ENCODE data around the gene CCND3.

CCND3 gene

DNA sequence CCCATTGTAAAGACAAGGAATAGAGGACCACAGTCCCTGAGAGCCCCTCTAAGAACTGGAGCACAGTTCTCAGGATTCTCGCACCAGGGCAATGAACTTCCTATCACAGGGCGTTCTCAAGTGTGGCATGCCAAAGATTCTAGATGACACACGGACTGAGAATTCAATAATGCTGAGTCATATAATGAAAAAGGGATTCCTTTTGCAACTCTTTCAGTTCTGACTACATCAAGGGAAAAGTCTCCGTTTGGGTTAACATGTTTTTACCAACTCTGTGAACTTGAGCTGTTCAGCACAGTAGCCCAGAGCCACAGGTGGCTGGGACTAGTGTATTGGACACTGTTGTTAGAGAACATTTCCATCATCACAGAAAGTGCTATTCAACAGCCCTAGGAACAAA is 24.1 kb downstream of the CCND3 start:
- DNase-seq, result no peak

GRCh38 chr6:41914869-41915530 is 26.6 kb downstream of the CCND3 start:
- no peak for DNase-seq

- DNase-seq, result no peak
These were observed 27.3 kb downstream of the CCND3 start for GRCh38 chr6:41914343-41914742.

GRCh38 chr6:41909727-41910126 is 31.9 kb downstream of the CCND3 start:
- DNase-seq, result no peak

DNA sequence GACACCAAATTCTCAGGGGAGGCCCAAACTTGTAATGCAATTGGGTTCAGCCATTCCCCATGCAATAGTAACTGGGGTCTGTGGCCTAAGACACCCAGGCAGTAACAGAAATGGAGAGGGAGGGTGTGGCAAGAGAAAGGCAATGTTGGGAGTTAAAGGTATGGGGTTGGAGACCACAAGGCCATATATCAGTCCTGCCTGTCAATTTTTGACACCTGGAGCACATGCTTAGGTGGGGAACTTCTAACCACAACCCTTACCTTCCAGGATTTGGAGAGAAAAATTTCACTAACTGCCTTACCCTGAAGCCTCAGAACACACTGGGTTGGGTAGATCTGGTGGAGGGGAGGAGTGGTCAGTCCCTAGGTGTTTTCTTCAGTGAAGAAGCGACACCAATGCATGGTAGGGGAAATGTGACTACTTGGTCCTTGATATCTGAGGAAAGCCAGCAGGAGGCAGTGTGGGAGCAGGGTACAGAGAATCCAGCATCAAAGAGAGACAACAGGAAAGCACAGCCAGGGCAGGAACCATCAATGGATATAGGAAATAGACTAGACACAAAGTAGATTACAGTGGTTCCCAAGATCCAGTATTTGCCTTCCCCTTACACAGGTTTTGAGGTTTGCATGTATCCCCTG is 39.6 kb downstream of the CCND3 start:
- DNase-seq, result no peak

GRCh38 chr6:41900861-41901260 is 40.7 kb downstream of the CCND3 start:
- DNase-seq, result no peak

DNA sequence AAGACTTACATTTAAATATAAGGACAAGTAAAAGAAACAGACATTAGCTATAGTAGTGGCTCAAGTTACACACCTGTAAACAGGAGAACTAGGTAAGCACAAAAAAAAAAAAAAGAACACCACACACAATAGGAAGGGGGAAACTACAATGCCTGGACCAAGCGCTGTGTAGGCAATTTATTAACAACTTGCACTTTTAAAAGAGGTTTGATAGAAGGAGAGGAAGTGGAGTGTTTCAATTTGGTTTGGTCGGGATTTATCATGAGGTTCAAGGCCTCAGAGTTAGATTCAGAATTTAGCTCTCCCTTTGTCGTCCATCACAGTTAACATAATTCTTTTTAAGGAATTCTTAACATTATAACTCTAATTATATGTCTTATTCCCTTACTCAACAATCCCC is 45.3 kb downstream of the CCND3 start:
- no peak for DNase-seq

DNA sequence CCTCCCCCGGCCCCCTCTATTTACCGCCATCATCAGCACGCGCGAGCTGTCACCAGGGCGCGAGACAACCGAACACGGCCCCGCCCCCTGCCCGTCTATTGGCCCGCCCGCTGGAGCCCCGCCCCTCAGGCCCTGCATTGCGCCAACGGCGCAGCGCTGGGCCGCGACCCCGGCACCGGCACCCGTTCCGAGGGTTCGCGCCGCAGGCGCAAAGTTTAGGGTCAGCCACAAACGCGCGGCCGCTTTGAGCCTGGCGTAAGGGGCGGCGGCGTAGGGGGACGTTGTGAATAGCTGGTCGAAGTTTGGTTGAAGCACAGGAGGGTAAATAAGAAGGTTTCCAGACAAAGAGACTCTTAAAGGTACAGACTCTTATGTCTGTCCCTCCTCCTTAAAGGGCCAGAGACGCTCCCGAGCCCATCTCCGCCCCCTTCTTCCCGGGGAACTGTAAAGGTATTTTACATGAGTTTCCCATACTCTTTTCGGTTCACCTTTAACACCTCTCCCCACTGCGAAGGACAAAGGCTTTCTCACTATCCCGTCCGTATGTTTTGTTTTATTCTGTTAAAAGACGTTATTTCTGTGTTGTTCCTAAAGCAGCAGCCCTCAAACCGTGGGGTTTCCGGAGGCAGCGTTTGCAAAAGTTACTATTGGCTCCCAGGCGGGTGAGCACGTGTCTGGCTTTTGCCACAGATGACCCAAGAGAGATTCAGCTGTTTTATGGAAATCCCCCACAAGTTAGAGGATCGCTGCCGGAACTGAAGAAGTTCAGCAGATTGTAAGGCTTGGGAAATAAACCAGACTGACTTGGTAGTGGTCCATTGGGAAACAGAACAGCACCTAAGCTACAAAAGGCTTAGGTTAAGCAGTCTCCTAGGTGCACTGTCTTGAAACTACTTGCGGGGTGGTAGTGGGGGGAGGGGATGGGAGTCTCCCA is 46.0 kb downstream of the CCND3 start, which contains the start of gene USP49:
Gene USP49, minus strand, starts transcription at position 76 of the 934 bp plus-strand sequence. CDS start 88,392 bp downstream, outside the sequence.
- peak; percentile 97 for DNase-seq

GRCh38 chr6:41894366-41895299 is 47.0 kb downstream of the CCND3 start:
- DNase-seq, result no peak

DNA sequence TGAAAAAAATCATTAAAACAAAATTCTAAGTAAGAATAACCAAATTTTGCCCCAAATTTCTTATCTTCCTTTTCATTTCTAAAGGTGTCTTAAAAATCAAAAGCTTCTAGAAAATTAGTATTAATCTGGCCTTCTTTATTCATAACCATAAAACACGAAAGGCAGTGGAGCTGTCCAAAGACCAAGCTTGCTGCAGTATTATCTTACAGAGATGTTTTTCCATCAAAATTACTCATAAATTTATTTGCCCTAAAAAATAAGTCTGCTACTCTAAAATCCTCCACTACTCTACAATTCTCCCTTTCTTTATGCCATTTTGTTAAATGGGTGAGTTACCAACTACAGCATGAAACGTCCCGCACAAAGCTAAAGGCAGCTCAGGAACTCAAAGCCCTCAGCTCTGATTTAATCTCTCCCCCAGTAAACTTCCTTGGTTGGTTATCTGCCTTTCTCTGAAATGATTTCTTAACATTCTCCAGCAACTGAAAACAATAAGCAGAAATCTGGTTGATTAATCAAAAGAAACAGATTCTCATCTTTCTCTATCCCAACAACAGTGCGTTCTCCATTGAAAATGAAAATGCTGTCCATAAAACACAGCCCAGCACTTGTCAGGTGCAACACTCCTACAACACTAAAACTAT is 48.6 kb downstream of the CCND3 start:
- DNase-seq, result no peak

DNA sequence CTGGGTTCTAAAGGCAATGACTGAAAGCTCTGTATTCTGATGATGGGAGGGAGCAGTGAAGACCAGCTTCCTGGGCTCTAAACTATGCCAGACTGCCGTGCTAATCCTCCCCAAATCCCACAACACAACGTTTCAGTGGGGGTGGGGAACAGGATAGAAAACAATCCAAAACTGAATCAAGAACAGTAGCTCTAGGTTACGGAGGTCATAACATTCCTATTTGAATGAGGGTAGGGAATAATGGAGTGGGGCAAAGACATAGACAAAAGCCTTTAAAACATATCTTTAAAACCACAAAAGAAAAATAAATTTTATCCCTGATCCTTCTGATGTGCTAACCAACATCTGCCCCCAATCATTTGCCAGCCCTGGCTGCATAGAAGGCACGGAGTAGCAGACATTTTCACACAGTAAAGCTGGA is 54.3 kb downstream of the CCND3 start:
- DNase-seq, result no peak

- DNase-seq, result no peak
These were observed 55.7 kb downstream of the CCND3 start for GRCh38 chr6:41885930-41886329.

- no peak for DNase-seq
These were observed 56.7 kb downstream of the CCND3 start for GRCh38 chr6:41884957-41885356.
